Lower leg skin (tissue), 4 donors: ENCODE data around the gene PRICKLE2. TPM values are rescaled to one million over a fixed set of nuclear protein-coding genes. Genes with fewer than 3 reads are reported as not detected.

Experiments
- DNase-seq, 2 donors: peaks; one replicate each; pipeline ENCODE4 v3.0.0-alpha.2; 2019; ENCODE audit warnings: low spot score in 2 of 2
- H3K4me3 ChIP-seq: fragments of 200-600 bp; sonication (generic); 2 replicates; pipeline ENCODE4 v1.5.1; 2017; ENCODE audit warnings: mild to moderate bottlenecking, low read depth; ENCODE audit not compliant: poor library complexity, severe bottlenecking
- POLR2A ChIP-seq, 2 donors: fragments of 450-650 bp; IDR thresholded peaks; one replicate each; pipeline ENCODE4 v1.6.1; 2016 to 2017; ENCODE audit warnings: antibody characterized with exemption in 2 of 2, mild to moderate bottlenecking in 1 of 2, moderate library complexity in 1 of 2
- WGBS, 2 donors: methylation state at CpG; one replicate each; pipeline ENCODE4 v1.1.5; 2018; 5-methylcytosine and 5-hydroxymethylcytosine counted together
- intact Hi-C: fragments of 100-400 bp; cut with DNase I; formaldehyde crosslinking; loops from one replicate; pipeline ENCODE4 v1.15.0; 2023; ENCODE audit warnings: low total_unique reads
- total RNA-seq, 4 donors: library from RNA; depleted of rRNA; stranded (reverse); fragments of >200 nt; gene quantifications; one replicate each; pipeline ENCODE4 v1.1.0, GENCODE V29; 2016
- TF ChIP-seq, protein P1 (sequence below), 3 donors: fragments of 450-650 bp; IDR thresholded peaks; one replicate each; pipeline ENCODE4 v1.5.1; 2016; ENCODE audit warnings: antibody characterized with exemption in 3 of 3, mild to moderate bottlenecking in 3 of 3, moderate library complexity in 2 of 3

The PRICKLE2 gene
- total RNA-seq, 4 donors from 2014 or later: 10.2 to 18.7 (median 11.7) TPM

DNA sequence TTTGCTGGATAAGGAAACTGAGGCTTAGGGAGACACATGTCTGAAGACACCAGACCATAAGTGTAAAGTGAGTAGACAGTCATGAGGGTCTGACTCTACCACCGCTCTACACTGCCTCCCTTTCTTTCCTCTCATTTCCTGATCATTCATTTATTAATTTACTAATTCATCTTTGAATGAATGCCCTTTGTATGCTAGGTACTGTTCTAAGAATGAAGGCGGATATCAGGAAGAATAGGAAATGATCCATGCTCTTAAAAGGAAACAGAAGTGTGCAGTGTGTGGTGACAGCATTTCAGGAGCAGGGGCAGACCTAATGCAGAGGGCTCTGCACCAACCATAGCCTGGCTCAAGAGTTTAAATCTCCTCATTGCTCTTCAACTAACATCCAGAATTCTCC, 170.2 kb downstream of the PRICKLE2 start:
- no peak overlapping the region for H3K4me3 ChIP-seq
- TF ChIP-seq, protein P1, sequence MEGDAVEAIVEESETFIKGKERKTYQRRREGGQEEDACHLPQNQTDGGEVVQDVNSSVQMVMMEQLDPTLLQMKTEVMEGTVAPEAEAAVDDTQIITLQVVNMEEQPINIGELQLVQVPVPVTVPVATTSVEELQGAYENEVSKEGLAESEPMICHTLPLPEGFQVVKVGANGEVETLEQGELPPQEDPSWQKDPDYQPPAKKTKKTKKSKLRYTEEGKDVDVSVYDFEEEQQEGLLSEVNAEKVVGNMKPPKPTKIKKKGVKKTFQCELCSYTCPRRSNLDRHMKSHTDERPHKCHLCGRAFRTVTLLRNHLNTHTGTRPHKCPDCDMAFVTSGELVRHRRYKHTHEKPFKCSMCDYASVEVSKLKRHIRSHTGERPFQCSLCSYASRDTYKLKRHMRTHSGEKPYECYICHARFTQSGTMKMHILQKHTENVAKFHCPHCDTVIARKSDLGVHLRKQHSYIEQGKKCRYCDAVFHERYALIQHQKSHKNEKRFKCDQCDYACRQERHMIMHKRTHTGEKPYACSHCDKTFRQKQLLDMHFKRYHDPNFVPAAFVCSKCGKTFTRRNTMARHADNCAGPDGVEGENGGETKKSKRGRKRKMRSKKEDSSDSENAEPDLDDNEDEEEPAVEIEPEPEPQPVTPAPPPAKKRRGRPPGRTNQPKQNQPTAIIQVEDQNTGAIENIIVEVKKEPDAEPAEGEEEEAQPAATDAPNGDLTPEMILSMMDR (IDR thresholded peaks at IDR 0.05): no peak
- TF ChIP-seq POLR2A (IDR thresholded peaks at IDR 0.05): no peak
- WGBS, 2 donors: 89% methylated on average over 2 of the region's 2 CpGs
- intact Hi-C loops: no loop called here
- no peak for DNase-seq

GRCh38 chr3:64054488-64054887, 170.8 kb downstream of the PRICKLE2 start:
- TF ChIP-seq, protein P1 (IDR thresholded peaks at IDR 0.05): no peak
- no peak for TF ChIP-seq POLR2A (IDR thresholded peaks at IDR 0.05)
- WGBS, 2 donors: 45 to 61% methylated on average over 3 of the region's 3 CpGs
- no peak for DNase-seq
- intact Hi-C loops: no loop called here
- H3K4me3 ChIP-seq: no peak overlapping the region

- no peak overlapping the region for H3K4me3 ChIP-seq
- no peak for DNase-seq
- WGBS, 2 donors: 73 to 81% methylated on average over 3 of the region's 3 CpGs
- TF ChIP-seq, protein P1 (IDR thresholded peaks at IDR 0.05): no peak
- no peak for TF ChIP-seq POLR2A (IDR thresholded peaks at IDR 0.05)
- intact Hi-C loops: no loop called here
Observed at GRCh38 chr3:64053581-64053980, 171.7 kb downstream of the PRICKLE2 start.

- no peak for TF ChIP-seq POLR2A (IDR thresholded peaks at IDR 0.05)
- TF ChIP-seq, protein P1 (IDR thresholded peaks at IDR 0.05): no peak
- DNase-seq: no peak
- no peak overlapping the region for H3K4me3 ChIP-seq
- intact Hi-C loops: no loop called here
Observed at GRCh38 chr3:64053117-64053516, 172.1 kb downstream of the PRICKLE2 start.

- 86 to 87% methylated on average over 4 of the region's 4 CpGs for WGBS, 2 donors
Observed at GRCh38 chr3:64049832-64050231, 175.4 kb downstream of the PRICKLE2 start.

GRCh38 chr3:64049136-64049535, 176.1 kb downstream of the PRICKLE2 start:
- TF ChIP-seq POLR2A (IDR thresholded peaks at IDR 0.05): no peak
- TF ChIP-seq, protein P1 (IDR thresholded peaks at IDR 0.05): no peak
- WGBS, 2 donors: 84 to 86% methylated on average over 3 of the region's 3 CpGs
- intact Hi-C loops: no loop called here

More at GRCh38 chr3:64049832-64050231, 175.4 kb downstream of the PRICKLE2 start:
- no peak for TF ChIP-seq POLR2A (IDR thresholded peaks at IDR 0.05)
- TF ChIP-seq, protein P1 (IDR thresholded peaks at IDR 0.05): no peak
- no peak overlapping the region for H3K4me3 ChIP-seq
- DNase-seq: no peak
- intact Hi-C loops: no loop called here

More at GRCh38 chr3:64049136-64049535, 176.1 kb downstream of the PRICKLE2 start:
- H3K4me3 ChIP-seq: no peak overlapping the region
- no peak for DNase-seq
